Pancreas (tissue), 10 donors: Measurements from ENCODE around the gene CD247. TPM values are rescaled to one million over a fixed set of nuclear protein-coding genes. Genes with fewer than 3 reads are reported as not detected.

Experiments
- ATAC-seq, 4 donors: fragments of 200-7000 bp; cut with Tn5 transposase; one replicate each; pipeline versions ENCODE4 v1.8.0 to v1.9.1; 2020; ENCODE audit warnings: mild to moderate bottlenecking in 4 of 4, moderate library complexity in 4 of 4
- DNase-seq, 6 donors: peaks; one replicate each; pipeline ENCODE4 v3.0.0-alpha.2; 2020
- FAIRE-seq: peaks from 2 replicates; lab custom pipeline; 2012; peaks lifted over from hg19 to GRCh38; lab: Jason Lieb, UNC
- H3K27ac ChIP-seq, 4 donors: fragments of 200-600 bp; sonication (generic); 1 replicate in 3 of 4; 2 replicates in 1 of 4; pipeline versions ENCODE4 v1.5.0 to v1.8.0; 2020
- H3K27me3 ChIP-seq, 4 donors: fragments of 200-600 bp; one replicate each; pipeline ENCODE4 v1.8.0; 2021
- H3K36me3 ChIP-seq, 3 donors: fragments of 200-600 bp; sonication (generic) in 1 of 3; one replicate each; pipeline versions ENCODE4 v1.5.0 to v1.8.0; 2020 to 2021
- H3K4me1 ChIP-seq, 3 donors: fragments of 200-600 bp; one replicate each; pipeline ENCODE4 v1.8.0; 2021
- H3K4me3 ChIP-seq, 4 donors: fragments of 200-600 bp; sonication (generic) in 2 of 4; one replicate each; pipeline versions ENCODE4 v1.5.0 to v1.8.0; 2020 to 2021
- H3K9me3 ChIP-seq, 4 donors: fragments of 200-600 bp; one replicate each; pipeline ENCODE4 v1.8.0; 2021
- CTCF ChIP-seq, 4 donors: fragments of 200-600 bp; sonication (generic) in 3 of 4; IDR thresholded peaks; one replicate each; pipeline versions ENCODE4 v1.5.0 to v1.8.0; 2021; ENCODE audit warnings: antibody characterized with exemption in 4 of 4
- WGBS, 2 donors: extraction: QIAGEN DNeasy Blood & Tissue Kit; methylation state at CpG; one replicate each; pipeline ENCODE4 v1.1.7; 2013; 5-methylcytosine and 5-hydroxymethylcytosine counted together
- intact Hi-C, 3 donors: fragments of 100-400 bp; cut with DNase I; formaldehyde crosslinking; loops; one replicate each; pipeline versions ENCODE4 v1.11.1 to v1.14.2; 2022
- polyA plus RNA-seq, 2 donors: library from polyadenylated mRNA; stranded (reverse); fragments of 200-250 nt; gene quantifications; one replicate each; pipeline ENCODE4 v1.2.3, GENCODE V29; 2013
- total RNA-seq, 6 donors: library from RNA; stranded (reverse); fragmentation: NEBNext Ultra II Directional in 4 of 6; extraction: Animal tissue kit (Norgen Biotek cat#: 25700) in 4 of 6; gene quantifications; one replicate each; pipeline versions ENCODE4 v1.2.1 to v1.2.4, GENCODE V29; 2021 to 2023
- donor health status: healthy with polysubstance abuse.
- donor health status: DM: no; HTN: no; CAD: no; lungs with moderate emphysema.
- donor health status: DM: no; HTN: no; CAD: no.
- donor health status: control.
- donor health status: control.
- donor health status: Bipolar disorder and iron deficiency.
- donor health status: DM: yes; HTN: yes; CAD: no.
- donor health status: DM: no; HTN: no; CAD: no.
- donor health status: DM: no; HTN: no; CAD: no.
- donor health status: DM: yes; HTN: yes; CAD: no.

CD247 gene
- total and polyA plus RNA-seq, 8 donors: 0.14 to 0.95 (median 0.56) TPM; not detected in 1

- Histone ChIP-seq H3K4me3 (no peak overlapping the region), H3K9me3 (no peaks in the 10 kb centered on the region), H3K27ac (no peak overlapping the region), H3K27me3 (no peaks in the 10 kb centered on the region), H3K4me1 (peaks cover 0 to 3% (median 0%) of the 10 kb centered on the region in 3 donors), H3K36me3 (peaks cover 0 to 19% (median 0%) of the 10 kb centered on the region in 3 donors)
- intact Hi-C loops: no loop called here
- FAIRE-seq (no peak), ATAC-seq (peak in 1 of 4 donors; percentile 16), DNase-seq (no peak)
- TF ChIP-seq CTCF (IDR thresholded peaks at IDR 0.05): no peak
- 84 to 88% methylated on average over 3 of the region's 3 CpGs for WGBS, 2 donors
Measured at GRCh38 chr1:167544447-167545093, 26.2 kb upstream of the CD247 start.

- 83 to 95% methylated on average over 13 of the region's 13 CpGs for WGBS, 2 donors
- H3K4me1 ChIP-seq: peaks cover 0 to under 1% (median 0%) of the 10 kb centered on the region in 3 donors
- H3K4me3 ChIP-seq: no peak overlapping the region
- FAIRE-seq (no peak), DNase-seq (no peak), ATAC-seq (no peak)
- peaks cover 0 to 19% (median 0%) of the 10 kb centered on the region in 3 donors for H3K36me3 ChIP-seq
- H3K27me3 ChIP-seq: no peaks in the 10 kb centered on the region
- intact Hi-C loops: no loop called here
- H3K27ac ChIP-seq: no peak overlapping the region
- no peak for TF ChIP-seq CTCF (IDR thresholded peaks at IDR 0.05)
- H3K9me3 ChIP-seq: no peaks in the 10 kb centered on the region
Measured at GRCh38 chr1:167543199-167543990, 25.1 kb upstream of the CD247 start.

- no peak for DNase-seq
- intact Hi-C loops: no loop called here
- TF ChIP-seq CTCF (IDR thresholded peaks at IDR 0.05): no peak
- Histone ChIP-seq H3K36me3 (peaks cover 0 to 19% (median 0%) of the 10 kb centered on the region in 3 donors), H3K4me3 (no peak overlapping the region), H3K27me3 (no peaks in the 10 kb centered on the region), H3K27ac (no peak overlapping the region), H3K4me1 (no peaks in the 10 kb centered on the region), H3K9me3 (no peaks in the 10 kb centered on the region)
- 80 to 89% methylated on average over 12 of the region's 12 CpGs for WGBS, 2 donors
- no peak for FAIRE-seq
- peak in 1 of 4 donors; percentile 42 for ATAC-seq
Measured at GRCh38 chr1:167542109-167543032, 24.0 kb upstream of the CD247 start.

GRCh38 chr1:167541610-167542009, 23.3 kb upstream of the CD247 start:
- DNase-seq: no peak
- Histone ChIP-seq H3K27me3 (no peaks in the 10 kb centered on the region), H3K36me3 (peaks cover 0 to 19% (median 0%) of the 10 kb centered on the region in 3 donors), H3K4me3 (no peak overlapping the region), H3K27ac (no peak overlapping the region), H3K9me3 (no peaks in the 10 kb centered on the region), H3K4me1 (no peaks in the 10 kb centered on the region)
- intact Hi-C loops: no loop called here
- FAIRE-seq: no peak
- 0% methylated on average over 1 of the region's 1 CpG for WGBS, 2 donors
- TF ChIP-seq CTCF (IDR thresholded peaks at IDR 0.05): no peak
- ATAC-seq: no peak
